Keratinocyte (primary cell): ENCODE data around the gene USH2A.

Experiments
- EZH2 ChIP-seq: IDR thresholded peaks from one replicate; pipeline ENCODE4 v1.6.1; 2012; ENCODE audit warnings: inconsistent platforms, mild to moderate bottlenecking, low read length, moderate library complexity
- TF ChIP-seq, protein P1 (sequence below), 3 experiments: IDR thresholded peaks in 1 of 3; conservative IDR thresholded peaks in 1 of 3; optimal IDR thresholded peaks in 1 of 3; 2 replicates in 2 of 3; 3 replicates in 1 of 3; pipeline versions ENCODE3 to v1.5.1; 2011; ENCODE audit warnings: low read length in 3 of 3, mild to moderate bottlenecking in 3 of 3, moderate library complexity in 2 of 3, control low read depth in 1 of 3, inconsistent platforms in 1 of 3; ENCODE audit not compliant: insufficient read depth in 2 of 3; ENCODE audit errors: extremely low read depth in 1 of 3

DNA sequence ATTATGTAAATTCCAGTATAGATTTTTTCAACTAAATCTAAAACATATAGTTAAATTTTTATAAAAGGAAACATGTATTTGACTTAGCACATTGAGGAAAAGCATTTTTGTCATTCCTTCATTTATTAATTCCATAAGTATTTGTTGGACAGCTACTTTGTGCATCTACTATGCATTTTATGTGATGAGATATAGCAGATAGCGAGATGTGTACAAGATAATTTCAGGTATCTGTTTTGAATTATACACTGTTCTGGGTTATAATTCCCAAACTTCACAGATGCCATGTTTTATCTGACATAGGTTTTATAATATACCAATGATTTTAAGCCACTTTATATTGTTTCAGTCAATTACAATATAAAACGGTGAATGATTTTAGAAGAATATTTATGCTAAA, 398.7 kb downstream of the USH2A start:
- no peak for TF ChIP-seq EZH2
- TF ChIP-seq, protein P1, sequence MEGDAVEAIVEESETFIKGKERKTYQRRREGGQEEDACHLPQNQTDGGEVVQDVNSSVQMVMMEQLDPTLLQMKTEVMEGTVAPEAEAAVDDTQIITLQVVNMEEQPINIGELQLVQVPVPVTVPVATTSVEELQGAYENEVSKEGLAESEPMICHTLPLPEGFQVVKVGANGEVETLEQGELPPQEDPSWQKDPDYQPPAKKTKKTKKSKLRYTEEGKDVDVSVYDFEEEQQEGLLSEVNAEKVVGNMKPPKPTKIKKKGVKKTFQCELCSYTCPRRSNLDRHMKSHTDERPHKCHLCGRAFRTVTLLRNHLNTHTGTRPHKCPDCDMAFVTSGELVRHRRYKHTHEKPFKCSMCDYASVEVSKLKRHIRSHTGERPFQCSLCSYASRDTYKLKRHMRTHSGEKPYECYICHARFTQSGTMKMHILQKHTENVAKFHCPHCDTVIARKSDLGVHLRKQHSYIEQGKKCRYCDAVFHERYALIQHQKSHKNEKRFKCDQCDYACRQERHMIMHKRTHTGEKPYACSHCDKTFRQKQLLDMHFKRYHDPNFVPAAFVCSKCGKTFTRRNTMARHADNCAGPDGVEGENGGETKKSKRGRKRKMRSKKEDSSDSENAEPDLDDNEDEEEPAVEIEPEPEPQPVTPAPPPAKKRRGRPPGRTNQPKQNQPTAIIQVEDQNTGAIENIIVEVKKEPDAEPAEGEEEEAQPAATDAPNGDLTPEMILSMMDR (optimal IDR thresholded peaks at IDR 0.05 in 1 of 3, IDR thresholded peaks at IDR 0.05 in 1 of 3, conservative IDR thresholded peaks at IDR 0.05 in 1 of 3; ENCODE audit: extremely low read depth in 1 of 3, insufficient read depth in 2 of 3, low read length in 3 of 3) = no peak
